Renal cortex interstitium (tissue), 15 donors: Measurements from ENCODE around the gene PDLIM1. TPM values are rescaled to one million over a fixed set of nuclear protein-coding genes. Genes with fewer than 3 reads are reported as not detected.

Experiments used
- DNase-seq, 11 donors: peaks; one replicate each; pipeline ENCODE4 v3.0.0-alpha.2; 2013; ENCODE audit warnings: low read depth in 9 of 11, low spot score in 4 of 11; ENCODE audit errors: extremely low read depth in 1 of 11
- long read RNA-seq, 16 experiments: transcript quantifications; one replicate each; lab custom pipeline, GENCODE V29; 2026
- polyA plus RNA-seq, 3 donors: library from polyadenylated mRNA; unstranded; fragments of 120-200 nt; gene quantifications; one replicate each; pipeline ENCODE4 v1.2.1, GENCODE V29; 2013; ENCODE audit not compliant: insufficient read length in 3 of 3

PDLIM1 gene
- 10 to 100 TPM; 77.3 to 95.6 (median 89.1) TPM for polyA plus RNA-seq
- long read RNA-seq, donor 1, transcript PDLIM1-201 (7 exons, 1,452 nt), result major isoform, 23 of 27 reads
- long read RNA-seq, donor 1, partial matches to known transcripts, result 0 of 27 reads
- long read RNA-seq, donor 1, other reads (novel, unspliced or antisense), result 0 of 27 reads
- long read RNA-seq, donor 2, transcript PDLIM1-201 (7 exons, 1,452 nt), result major isoform, 18 of 24 reads
- long read RNA-seq, donor 2, partial matches to known transcripts, result 5 of 24 reads
- long read RNA-seq, donor 2, other reads (novel, unspliced or antisense), result 0 of 24 reads
- long read RNA-seq, donor 3, transcript PDLIM1-201 (7 exons, 1,452 nt), result major isoform, 33 of 37 reads
- long read RNA-seq, donor 3, partial matches to known transcripts, result 0 of 37 reads
- long read RNA-seq, donor 3, other reads (novel, unspliced or antisense), result 0 of 37 reads
- long read RNA-seq, donor 4, transcript PDLIM1-201 (7 exons, 1,452 nt), result major isoform, 21 of 21 reads
- long read RNA-seq, donor 4, partial matches to known transcripts, result 0 of 21 reads
- long read RNA-seq, donor 4, other reads (novel, unspliced or antisense), result 0 of 21 reads
- long read RNA-seq, donor 5, result 0 reads
- long read RNA-seq, donor 6, transcript PDLIM1-201 (7 exons, 1,452 nt), result major isoform, 20 of 40 reads
- long read RNA-seq, donor 6, partial matches to known transcripts, result 17 of 40 reads
- long read RNA-seq, donor 6, other reads (novel, unspliced or antisense), result 0 of 40 reads
- long read RNA-seq, donor 7, transcript PDLIM1-201 (7 exons, 1,452 nt), result major isoform, 22 of 36 reads
- long read RNA-seq, donor 7, partial matches to known transcripts, result 13 of 36 reads
- long read RNA-seq, donor 7, other reads (novel, unspliced or antisense), result 0 of 36 reads
- long read RNA-seq, donor 8, transcript PDLIM1-201 (7 exons, 1,452 nt), result major isoform, 49 of 64 reads
- long read RNA-seq, donor 8, partial matches to known transcripts, result 10 of 64 reads
- long read RNA-seq, donor 8, other reads (novel, unspliced or antisense), result 0 of 64 reads
- long read RNA-seq, donor 9, transcript PDLIM1-201 (7 exons, 1,452 nt), result major isoform, 25 of 42 reads
- long read RNA-seq, donor 9, partial matches to known transcripts, result 14 of 42 reads
- long read RNA-seq, donor 9, other reads (novel, unspliced or antisense), result 0 of 42 reads
- long read RNA-seq, donor 10, transcript PDLIM1-201 (7 exons, 1,452 nt), result major isoform, 26 of 27 reads
- long read RNA-seq, donor 10, partial matches to known transcripts, result 0 of 27 reads
- long read RNA-seq, donor 10, other reads (novel, unspliced or antisense), result 0 of 27 reads
- long read RNA-seq, donor 11, transcript PDLIM1-201 (7 exons, 1,452 nt), result major isoform, 26 of 27 reads
- long read RNA-seq, donor 11, partial matches to known transcripts, result 0 of 27 reads
- long read RNA-seq, donor 11, other reads (novel, unspliced or antisense), result 0 of 27 reads
- long read RNA-seq, donor 12, partial matches to known transcripts, result 0 of 2 reads
- long read RNA-seq, donor 12, other reads (novel, unspliced or antisense), result 0 of 2 reads
- long read RNA-seq, donor 13, result 0 reads
- long read RNA-seq, donor 14, transcript PDLIM1-201 (7 exons, 1,452 nt), result major isoform, 18 of 32 reads
- long read RNA-seq, donor 14, partial matches to known transcripts, result 12 of 32 reads
- long read RNA-seq, donor 14, other reads (novel, unspliced or antisense), result 0 of 32 reads
- long read RNA-seq, donor 15, transcript PDLIM1-201 (7 exons, 1,452 nt), result major isoform, 21 of 21 reads
- long read RNA-seq, donor 15, partial matches to known transcripts, result 0 of 21 reads
- long read RNA-seq, donor 15, other reads (novel, unspliced or antisense), result 0 of 21 reads
- long read RNA-seq, donor 16, transcript PDLIM1-201 (7 exons, 1,452 nt), result major isoform, 67 of 82 reads
- long read RNA-seq, donor 16, partial matches to known transcripts, result 12 of 82 reads
- long read RNA-seq, donor 16, other reads (novel, unspliced or antisense), result 0 of 82 reads

GRCh38 chr10:95290461-95291364, at the start of gene PDLIM1:
Gene PDLIM1, minus strand, starts transcription at chr10:95291003. Its CDS starts 88 bp downstream, at chr10:95290915.
- peak in 1 of 11 donors; percentile 56 for DNase-seq

GRCh38 chr10:95339863-95340262, 49.1 kb upstream of the PDLIM1 start:
- DNase-seq, result no peak

- DNase-seq, result no peak
These were observed 46.8 kb upstream of the PDLIM1 start for GRCh38 chr10:95337423-95338160.

GRCh38 chr10:95336702-95337101, 45.9 kb upstream of the PDLIM1 start:
- no peak for DNase-seq

GRCh38 chr10:95335933-95336699, 45.3 kb upstream of the PDLIM1 start:
- no peak for DNase-seq

- DNase-seq, result no peak
These were observed 44.0 kb upstream of the PDLIM1 start for GRCh38 chr10:95334805-95335144.

- DNase-seq, result no peak
These were observed 43.4 kb upstream of the PDLIM1 start for GRCh38 chr10:95333997-95334804.

- no peak for DNase-seq
These were observed 42.0 kb upstream of the PDLIM1 start for GRCh38 chr10:95332666-95333249.

- no peak for DNase-seq
These were observed 40.9 kb upstream of the PDLIM1 start for GRCh38 chr10:95331596-95332130.

GRCh38 chr10:95330966-95331453, 40.2 kb upstream of the PDLIM1 start:
- no peak for DNase-seq

GRCh38 chr10:95329296-95329695, 38.5 kb upstream of the PDLIM1 start:
- no peak for DNase-seq

- DNase-seq, result no peak
These were observed 37.2 kb upstream of the PDLIM1 start for GRCh38 chr10:95328013-95328412.

GRCh38 chr10:95327367-95327766, 36.6 kb upstream of the PDLIM1 start:
- DNase-seq, result no peak

- no peak for DNase-seq
These were observed 35.6 kb upstream of the PDLIM1 start for GRCh38 chr10:95326396-95326795.
